GM19239 (cell line): ENCODE data around the gene ST6GALNAC6.

Experiments used
- DNase-seq: peaks from one replicate; pipeline ENCODE4 v3.0.0; 2011; ENCODE audit warnings: low spot score; ENCODE audit not compliant: insufficient read length
- FAIRE-seq: peaks from 2 replicates; lab custom pipeline; 2011; peaks lifted over from hg19 to GRCh38; lab: Jason Lieb, UNC

The ST6GALNAC6 gene

DNA sequence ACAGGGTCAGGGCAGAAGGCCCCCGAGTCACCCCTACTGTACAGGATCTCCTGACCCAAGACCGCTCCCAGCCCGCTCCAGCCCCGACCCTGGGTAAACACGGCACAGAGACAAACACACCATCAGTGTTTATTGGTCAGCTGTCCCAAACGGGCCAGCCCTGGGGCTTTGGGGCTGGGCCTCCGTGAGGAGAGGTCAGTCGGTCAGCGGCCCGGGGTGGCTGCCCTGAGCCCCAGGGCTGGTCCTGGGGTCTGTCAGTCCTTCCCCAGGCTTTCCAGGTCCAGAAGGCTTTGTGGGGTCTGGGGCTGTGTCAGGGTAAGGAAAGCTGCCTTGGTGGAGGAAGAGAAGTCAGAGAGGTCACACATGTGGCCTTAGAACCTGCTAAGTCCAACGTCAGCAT is 35.6 kb upstream of the ST6GALNAC6 start:
- FAIRE-seq = no peak
- no peak for DNase-seq

DNA sequence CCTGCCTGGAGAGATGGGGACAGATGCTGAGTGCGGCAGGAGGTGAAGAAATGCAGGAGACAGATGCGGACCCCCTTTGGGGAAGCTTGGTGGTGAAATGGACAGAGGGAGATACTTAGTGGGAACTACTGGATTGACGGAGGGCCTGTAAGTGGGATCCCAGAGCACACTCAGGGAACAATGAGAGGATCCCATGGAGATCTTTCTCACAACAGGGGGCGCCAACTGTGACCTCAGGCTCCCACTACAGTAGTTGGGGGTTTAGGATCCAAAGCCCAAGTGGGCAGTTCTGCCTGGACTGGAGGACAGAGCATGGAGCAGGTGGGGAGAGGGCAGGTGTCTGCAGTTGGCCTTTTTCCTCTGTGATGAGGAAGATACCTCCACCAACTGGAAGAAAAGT is 34.8 kb upstream of the ST6GALNAC6 start:
- FAIRE-seq (no peak), DNase-seq (no peak)

- DNase-seq = no peak
Observed at GRCh38 chr9:127931092-127931881, 31.9 kb upstream of the ST6GALNAC6 start.

DNA sequence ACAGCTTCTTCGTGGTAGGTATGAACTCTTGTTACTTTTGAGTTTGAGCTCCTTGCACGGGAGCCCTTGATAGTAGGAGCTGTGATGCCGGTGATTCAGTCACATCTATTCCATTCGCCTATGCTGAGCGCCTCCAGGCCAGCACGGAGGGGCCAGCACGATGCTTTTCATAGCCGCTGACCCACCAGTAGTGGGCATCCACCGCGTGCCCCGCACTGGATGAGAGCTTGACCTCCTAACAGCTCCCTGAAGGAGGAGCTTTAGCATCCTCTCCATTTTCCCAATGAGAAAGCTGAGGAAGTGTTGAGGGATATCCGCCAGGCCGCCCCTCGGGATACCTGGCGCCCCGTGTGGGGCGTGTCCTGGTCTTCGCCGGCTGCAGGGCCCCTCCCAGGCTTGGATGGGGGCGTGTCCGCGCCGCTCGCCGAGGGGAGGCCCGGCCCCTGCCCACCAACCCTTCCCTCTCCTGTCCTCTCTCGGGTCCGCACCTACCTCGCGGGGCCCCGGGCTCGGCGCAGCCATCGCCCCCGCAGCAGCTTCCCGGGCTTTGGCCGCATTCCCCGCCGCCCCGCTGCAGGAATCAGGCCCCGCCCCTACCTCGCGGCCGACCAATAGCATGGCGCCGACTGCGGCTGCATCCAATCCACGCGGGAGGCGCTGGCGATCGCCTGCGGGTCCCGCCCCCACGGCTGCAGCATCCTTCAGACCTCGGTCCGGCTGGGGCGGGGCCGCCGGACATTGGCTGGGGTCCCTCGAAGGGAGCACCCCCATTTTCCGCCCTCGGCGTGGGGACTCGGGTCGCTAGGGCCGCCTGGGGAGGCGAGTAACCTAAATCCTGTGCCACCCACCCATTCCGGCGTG is 31.1 kb upstream of the ST6GALNAC6 start, which contains the start of gene PIP5KL1:
Gene PIP5KL1, minus strand, starts transcription at position 547 of the 861 bp plus-strand sequence. Its CDS starts 25 bp downstream, at position 522.
- DNase-seq (peak; percentile 93), FAIRE-seq (peak; percentile 56)

More at GRCh38 chr9:127931092-127931881, 31.9 kb upstream of the ST6GALNAC6 start:
- FAIRE-seq = no peak

- DNase-seq (no peak), FAIRE-seq (no peak)
Observed at GRCh38 chr9:127929625-127929979, 30.2 kb upstream of the ST6GALNAC6 start.

- DNase-seq = no peak
- FAIRE-seq = no peak
Observed at GRCh38 chr9:127928676-127929624, 29.5 kb upstream of the ST6GALNAC6 start.

GRCh38 chr9:127927988-127928675 is 28.7 kb upstream of the ST6GALNAC6 start:
- FAIRE-seq (no peak), DNase-seq (no peak)

DNA sequence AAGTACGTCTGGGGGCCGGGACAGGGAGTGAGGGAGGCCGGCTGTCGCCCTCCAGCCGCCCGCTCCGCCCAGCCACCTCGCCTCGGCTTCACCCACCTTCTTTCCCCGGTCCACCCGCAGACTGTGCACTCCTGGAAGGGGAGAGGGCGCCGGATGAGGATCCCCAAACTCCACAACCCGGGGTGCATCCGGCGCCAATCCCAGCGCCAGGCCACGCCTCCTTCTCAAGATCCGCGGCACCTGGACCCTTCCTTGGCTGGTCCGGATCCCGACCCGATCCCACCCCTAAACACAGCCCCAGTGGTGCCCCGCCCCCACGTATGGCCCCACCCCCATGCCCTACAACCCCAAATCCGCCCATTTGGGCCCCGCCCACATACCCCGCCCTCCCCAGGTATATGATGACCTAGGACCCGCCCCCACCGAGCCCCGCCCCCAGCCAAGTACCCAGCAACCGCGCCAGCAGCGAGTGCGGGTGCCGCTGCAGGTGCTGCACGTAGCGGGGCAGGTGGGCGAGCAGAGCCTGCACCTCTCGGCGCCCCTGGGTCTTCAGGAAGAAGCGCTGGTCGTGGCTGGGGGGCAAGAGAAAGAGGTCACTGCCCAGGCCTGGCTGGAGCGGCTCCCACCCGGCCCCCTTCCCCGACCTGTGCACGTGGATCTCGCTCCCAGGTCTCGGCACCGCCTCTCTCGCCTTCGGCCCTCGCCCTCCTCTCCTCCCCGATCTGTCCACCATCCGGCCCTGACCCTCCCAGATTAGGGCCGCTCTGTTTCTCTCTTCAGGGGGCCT is 28.0 kb upstream of the ST6GALNAC6 start:
- no peak for DNase-seq
- no peak for FAIRE-seq

GRCh38 chr9:127926906-127927200 is 27.4 kb upstream of the ST6GALNAC6 start:
- no peak for DNase-seq

GRCh38 chr9:127925959-127926905 is 26.8 kb upstream of the ST6GALNAC6 start:
- no peak for FAIRE-seq

More at GRCh38 chr9:127926906-127927200, 27.4 kb upstream of the ST6GALNAC6 start:
- no peak for FAIRE-seq

DNA sequence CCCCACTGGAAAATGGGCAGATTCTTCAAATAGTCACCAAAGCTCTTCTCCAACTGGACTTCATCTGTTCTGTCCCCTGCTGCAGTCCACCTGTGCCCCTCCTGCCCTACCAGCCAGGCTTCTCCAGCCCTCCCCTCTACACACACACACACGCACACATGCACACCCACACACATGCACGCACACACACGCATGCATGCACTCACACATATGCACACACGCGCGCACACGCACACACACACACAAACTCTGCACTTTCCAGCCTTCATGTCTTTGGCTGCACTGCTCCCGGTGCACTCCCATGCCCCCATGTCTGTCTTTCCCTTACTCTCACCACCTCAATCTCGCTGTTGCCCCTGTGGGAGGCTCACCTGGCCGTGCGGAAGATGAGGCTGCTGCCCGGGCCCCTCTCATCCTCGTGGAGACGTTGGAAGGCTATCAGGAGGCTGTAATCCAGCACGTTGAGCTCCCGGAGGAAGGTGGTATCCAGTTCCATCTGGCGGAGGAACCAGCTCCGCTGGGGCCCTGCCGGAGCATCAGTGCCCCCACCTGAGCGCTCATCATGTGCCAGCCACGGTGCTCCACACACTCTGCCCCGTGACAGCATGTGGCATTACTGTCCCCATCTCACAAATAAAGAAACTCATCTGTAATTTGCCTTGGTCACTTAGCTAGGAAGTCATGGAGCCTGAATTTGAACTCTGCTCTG is 25.5 kb upstream of the ST6GALNAC6 start:
- FAIRE-seq (no peak), DNase-seq (no peak)

More at GRCh38 chr9:127925959-127926905, 26.8 kb upstream of the ST6GALNAC6 start:
- no peak for DNase-seq

DNA sequence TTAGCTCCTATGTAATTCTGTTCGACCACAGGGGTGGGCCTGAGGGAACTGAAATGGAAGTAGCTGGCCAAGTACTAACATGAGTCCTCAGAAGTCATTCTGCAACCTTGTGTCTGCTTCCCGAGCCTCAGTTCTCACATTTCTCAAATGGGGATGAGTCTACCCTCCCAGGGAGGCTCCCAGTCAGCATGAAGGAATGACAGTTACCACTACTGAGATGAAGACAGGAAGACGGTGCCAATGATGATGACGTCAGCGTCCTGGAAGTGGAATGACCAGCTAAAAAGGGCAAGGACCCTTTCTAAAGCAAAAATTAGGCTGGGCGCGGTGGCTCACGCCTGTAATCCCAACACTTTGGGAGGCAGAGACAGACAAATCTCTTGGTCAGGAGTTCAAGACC is 24.4 kb upstream of the ST6GALNAC6 start:
- FAIRE-seq (no peak), DNase-seq (no peak)

DNA sequence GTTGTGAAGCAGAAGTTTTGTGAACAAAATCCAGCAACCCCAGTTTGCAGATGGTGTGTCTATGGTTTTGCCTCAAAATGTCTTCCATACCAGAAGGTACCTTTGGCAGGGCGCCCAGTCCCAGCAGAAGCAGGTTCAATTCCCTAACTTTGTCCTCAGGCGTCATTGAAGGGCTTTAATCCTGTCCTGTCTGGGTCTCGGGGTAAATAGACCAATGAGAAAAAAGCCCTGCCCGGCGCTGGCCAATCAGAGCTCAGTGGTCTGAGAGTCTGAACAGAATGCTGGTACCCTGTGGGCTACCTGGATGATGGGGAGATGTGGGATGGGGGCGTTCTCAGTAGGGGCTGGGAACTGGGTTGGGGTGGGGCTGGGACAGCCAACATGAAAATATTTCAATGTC is 23.6 kb upstream of the ST6GALNAC6 start:
- DNase-seq (no peak), FAIRE-seq (no peak)

- FAIRE-seq (peak; percentile 57), DNase-seq (peak; percentile 85)
Observed at GRCh38 chr9:127921557-127922120, 22.2 kb upstream of the ST6GALNAC6 start.

DNA sequence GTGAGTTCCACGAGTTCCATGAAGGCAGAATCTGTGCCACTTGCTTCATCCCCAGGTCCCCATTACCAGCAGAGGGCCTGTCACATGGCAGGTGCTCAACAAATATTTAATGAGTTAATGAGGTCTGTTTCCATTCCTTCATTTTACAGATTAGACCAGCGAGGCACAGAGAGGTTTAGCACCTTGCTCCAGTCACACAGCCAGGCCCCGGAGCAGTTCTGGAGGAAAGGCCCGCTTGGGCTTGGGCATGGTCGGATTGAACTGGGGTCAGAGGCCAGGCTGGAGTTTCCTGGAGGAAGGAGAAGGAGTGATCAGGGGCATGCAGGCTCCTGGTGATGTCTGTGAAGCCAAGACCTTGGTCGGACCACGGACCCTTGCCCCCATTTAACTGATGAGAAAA is 21.4 kb upstream of the ST6GALNAC6 start:
- no peak for DNase-seq
- no peak for FAIRE-seq

DNA sequence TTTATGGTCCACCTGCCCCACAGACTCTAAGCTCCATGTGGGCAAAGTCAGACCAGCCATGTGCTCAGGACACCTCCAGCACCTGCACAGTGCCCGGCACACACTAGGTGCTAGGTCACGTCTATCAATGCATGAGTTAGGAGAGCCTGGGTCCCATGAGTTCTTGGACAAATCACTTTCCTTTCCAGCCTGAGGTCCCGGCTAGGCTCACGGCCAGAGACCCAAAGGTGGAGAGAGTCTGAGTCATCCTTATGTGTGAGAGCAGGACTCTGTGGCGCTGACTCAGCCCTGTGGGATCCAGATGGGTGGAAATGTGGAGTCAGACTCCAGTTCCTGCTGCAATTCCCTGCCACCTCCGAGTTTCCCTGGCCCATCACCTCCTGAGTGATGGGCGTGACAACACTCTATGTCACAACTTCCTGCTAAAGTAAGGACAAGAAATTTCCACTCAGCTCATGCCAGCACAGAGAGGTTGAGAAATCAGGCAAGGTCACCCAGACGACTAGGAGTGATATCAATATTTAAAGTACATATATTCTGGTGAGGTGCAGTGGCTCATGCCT is 19.9 kb upstream of the ST6GALNAC6 start:
- FAIRE-seq = no peak
- DNase-seq = no peak
